OCI-LY7 (cell line): ENCODE results near the gene PHF5A. TPM values are rescaled to one million over a fixed set of nuclear protein-coding genes. Genes with fewer than 3 reads are reported as not detected.

Experiments used
- BruUV-seq: library from RNA; stranded (reverse); fragments of 400-500 nt; replicated peaks from 2 replicates; lab custom pipeline; 2021; lab: Mats Ljungman, UMichigan
- CTCF ChIA-PET: fragments of 300-600 bp; sonication (Branson Sonifier 250); formaldehyde crosslinking; loops from one replicate; lab custom pipeline; 2022; ENCODE audit warnings: antibody characterized with exemption; ENCODE audit not compliant: unreplicated experiment; lab: Charles Lee
- POLR2A ChIA-PET: fragments of 300-600 bp; sonication (Branson Sonifier 250); formaldehyde crosslinking; loops from one replicate; lab custom pipeline; 2022; ENCODE audit warnings: antibody characterized with exemption; lab: Charles Lee
- DNase-seq: peaks from one replicate; pipeline ENCODE4 v3.0.0-alpha.2; 2015; ENCODE audit warnings: low spot score
- H2AFZ ChIP-seq: fragments of 200-600 bp; sonication (generic), shearing (Covaris generic); 2 replicates; pipeline ENCODE4 v1.6.1; 2014; ENCODE audit warnings: mild to moderate bottlenecking, antibody characterized with exemption, low read length, moderate library complexity
- H3K27ac ChIP-seq: fragments of 200-600 bp; sonication (generic); 2 replicates; pipeline ENCODE4 v1.5.1; 2014; ENCODE audit warnings: mixed run types, low read depth, mild to moderate bottlenecking, moderate library complexity, low read length, inconsistent platforms; ENCODE audit not compliant: poor library complexity, severe bottlenecking
- H3K36me3 ChIP-seq: fragments of 200-600 bp; sonication (generic); 2 replicates; pipeline ENCODE4 v1.6.1; 2014; ENCODE audit warnings: mild to moderate bottlenecking, antibody characterized with exemption, low read length, moderate library complexity, mixed read lengths; ENCODE audit not compliant: insufficient read depth
- H3K4me1 ChIP-seq: fragments of 200-600 bp; sonication (generic); 2 replicates; pipeline ENCODE4 v1.5.1; 2014; ENCODE audit warnings: mild to moderate bottlenecking, low read length; ENCODE audit not compliant: insufficient read depth, poor library complexity, severe bottlenecking
- H3K4me2 ChIP-seq: fragments of 200-600 bp; sonication (generic); 2 replicates; pipeline ENCODE4 v1.6.1; 2014; ENCODE audit warnings: mild to moderate bottlenecking, low read length
- H3K4me3 ChIP-seq: fragments of 200-600 bp; sonication (generic); 2 replicates; pipeline ENCODE4 v1.5.1; 2014; ENCODE audit warnings: mild to moderate bottlenecking, low read depth, low read length; ENCODE audit not compliant: poor library complexity, severe bottlenecking
- H3K79me2 ChIP-seq: fragments of 200-600 bp; sonication (generic); 2 replicates; pipeline ENCODE4 v1.6.1; 2016; ENCODE audit warnings: low read depth, mild to moderate bottlenecking, low read length, moderate library complexity, mixed read lengths; ENCODE audit not compliant: insufficient read depth
- H3K9me2 ChIP-seq: fragments of 200-600 bp; sonication (generic); 2 replicates; pipeline ENCODE4 v1.6.1; 2016; ENCODE audit warnings: mild to moderate bottlenecking, low read length, mixed read lengths; ENCODE audit not compliant: insufficient read depth
- H3K9me3 ChIP-seq: fragments of 200-600 bp; sonication (generic); 2 replicates; pipeline ENCODE4 v1.6.1; 2014; ENCODE audit warnings: mild to moderate bottlenecking, mixed run types, low read length, mixed read lengths
- H4K20me1 ChIP-seq: fragments of 200-600 bp; sonication (generic); 2 replicates; pipeline ENCODE4 v1.6.1; 2014; ENCODE audit warnings: mild to moderate bottlenecking, antibody characterized with exemption, low read length, moderate library complexity, mixed read lengths; ENCODE audit not compliant: insufficient read depth
- EZH2phosphoT487 ChIP-seq: fragments of 200-600 bp; sonication (generic); IDR thresholded peaks from 2 replicates; pipeline ENCODE4 v1.6.1; 2018; ENCODE audit warnings: low read depth, borderline replicate concordance, mild to moderate bottlenecking, mixed run types, antibody characterized with exemption, low read length, moderate library complexity, mixed read lengths
- intact Hi-C: fragments of 100-400 bp; cut with micrococcal nuclease; formaldehyde crosslinking; loops from one replicate; pipeline ENCODE4 v1.10.0; 2022; ENCODE audit not compliant: unreplicated experiment
- total RNA-seq, 2 experiments: library from RNA; depleted of rRNA in 1 of 2; stranded (reverse); fragments of >200 nt in 1 of 2; shearing (Covaris generic) in 1 of 2; gene quantifications; 2 replicates each; pipeline ENCODE4 v1.2.3, GENCODE V29; 2014 to 2022
- TF ChIP-seq, protein P1 (sequence below): fragments of 200-600 bp; sonication (generic); conservative IDR thresholded peaks from 2 replicates; pipeline ENCODE4 v1.5.1; 2014; ENCODE audit warnings: mild to moderate bottlenecking, antibody characterized with exemption, low read length, moderate library complexity, mixed read lengths

PHF5A gene
- total RNA-seq, 2 experiments from 2014 or later, result 60.9 to 87.9 TPM

DNA sequence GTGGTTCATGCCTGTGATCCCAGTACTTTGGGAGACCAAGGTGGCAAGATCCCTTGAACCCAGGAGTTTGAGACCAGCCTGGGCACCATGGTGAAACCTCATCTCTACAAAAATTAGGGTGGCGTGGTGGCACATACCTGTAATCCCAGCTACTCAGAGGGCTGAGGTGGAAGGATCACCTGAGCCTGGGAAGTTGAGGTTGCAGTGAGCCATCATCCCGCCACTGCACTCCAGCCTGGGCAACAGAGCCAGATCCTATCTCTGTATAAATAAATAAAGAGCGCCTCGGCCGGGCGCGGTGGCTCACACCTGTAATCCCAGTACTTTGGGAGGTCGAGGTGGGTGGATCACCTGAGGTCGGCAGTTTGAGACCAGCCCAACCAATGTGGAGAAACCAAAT lies 49.8 kb downstream of the PHF5A start:
- peaks cover 16% of the 10 kb centered on the region for H3K36me3 ChIP-seq
- no peak overlapping the region for H3K4me2 ChIP-seq
- DNase-seq, result no peak
- ChIA-PET CTCF (interaction anchor here (0.7 to 0.8 kb wide), 2 partner anchors 24 to 99 kb away, joined by 3 read pairs; no protein-coding TSS in a partner anchor), POLR2A (no interaction called here)
- TF ChIP-seq, protein P1, sequence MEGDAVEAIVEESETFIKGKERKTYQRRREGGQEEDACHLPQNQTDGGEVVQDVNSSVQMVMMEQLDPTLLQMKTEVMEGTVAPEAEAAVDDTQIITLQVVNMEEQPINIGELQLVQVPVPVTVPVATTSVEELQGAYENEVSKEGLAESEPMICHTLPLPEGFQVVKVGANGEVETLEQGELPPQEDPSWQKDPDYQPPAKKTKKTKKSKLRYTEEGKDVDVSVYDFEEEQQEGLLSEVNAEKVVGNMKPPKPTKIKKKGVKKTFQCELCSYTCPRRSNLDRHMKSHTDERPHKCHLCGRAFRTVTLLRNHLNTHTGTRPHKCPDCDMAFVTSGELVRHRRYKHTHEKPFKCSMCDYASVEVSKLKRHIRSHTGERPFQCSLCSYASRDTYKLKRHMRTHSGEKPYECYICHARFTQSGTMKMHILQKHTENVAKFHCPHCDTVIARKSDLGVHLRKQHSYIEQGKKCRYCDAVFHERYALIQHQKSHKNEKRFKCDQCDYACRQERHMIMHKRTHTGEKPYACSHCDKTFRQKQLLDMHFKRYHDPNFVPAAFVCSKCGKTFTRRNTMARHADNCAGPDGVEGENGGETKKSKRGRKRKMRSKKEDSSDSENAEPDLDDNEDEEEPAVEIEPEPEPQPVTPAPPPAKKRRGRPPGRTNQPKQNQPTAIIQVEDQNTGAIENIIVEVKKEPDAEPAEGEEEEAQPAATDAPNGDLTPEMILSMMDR, result no peak
- no peak for TF ChIP-seq EZH2phosphoT487
- H4K20me1 ChIP-seq, result no peaks in the 10 kb centered on the region
- H3K27ac ChIP-seq, result no peak overlapping the region
- H3K79me2 ChIP-seq, result peaks cover 18% of the 10 kb centered on the region
- H3K9me3 ChIP-seq, result no peaks in the 10 kb centered on the region
- no peaks in the 10 kb centered on the region for H3K9me2 ChIP-seq
- BruUV-seq, result no TSS peak
- no peak overlapping the region for H2AFZ ChIP-seq
- H3K4me3 ChIP-seq, result no peak overlapping the region
- H3K4me1 ChIP-seq, result peaks cover 37% of the 10 kb centered on the region
- intact Hi-C loops, result no loop called here

DNA sequence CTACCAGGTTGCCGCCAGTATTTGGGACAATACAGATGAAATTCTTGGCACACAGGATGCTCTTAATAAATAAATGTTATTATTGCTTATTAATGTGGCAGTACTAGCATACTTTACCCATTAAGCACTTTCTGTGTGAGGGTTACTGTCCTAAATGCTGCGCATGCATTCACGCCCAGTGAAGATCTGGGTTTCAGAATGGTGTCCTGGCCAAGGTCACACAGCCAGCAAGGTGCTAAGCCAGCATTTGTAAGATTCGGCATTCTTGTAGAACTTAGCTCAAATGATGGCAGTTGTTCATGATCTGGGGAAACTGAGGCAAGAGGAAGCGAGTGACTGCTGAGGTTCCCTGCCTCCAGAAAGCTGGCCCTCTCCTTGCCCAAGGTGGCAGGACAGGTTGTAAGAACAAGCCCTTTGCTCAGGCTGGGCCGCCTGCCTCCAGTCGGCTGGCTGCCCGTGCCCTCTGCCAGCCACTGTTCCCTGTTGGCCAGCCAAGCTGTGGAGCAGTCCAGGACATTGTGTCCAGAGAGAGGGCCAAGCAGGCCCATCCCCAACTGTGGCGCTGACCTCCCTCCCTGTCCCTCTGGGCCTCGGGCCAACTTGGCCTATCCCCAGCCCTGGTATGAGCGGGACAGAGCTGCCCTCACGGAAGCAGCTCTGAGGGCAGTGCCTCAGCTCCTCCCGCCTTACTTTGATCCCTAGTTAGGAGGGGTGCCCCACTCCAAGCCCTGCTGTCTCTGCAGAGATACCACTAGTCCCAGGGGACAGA lies 50.7 kb downstream of the PHF5A start:
- no peaks in the 10 kb centered on the region for H3K9me3 ChIP-seq
- peaks cover 18% of the 10 kb centered on the region for H3K79me2 ChIP-seq
- intact Hi-C loops, result no loop called here
- ChIA-PET CTCF (interaction anchor here (0.7 kb wide), 1 partner anchor 25 kb away, joined by 3 read pairs; no protein-coding TSS in a partner anchor), POLR2A (interaction anchor here (0.6 to 1.0 kb wide), 2 partner anchors 9 to 36 kb away, joined by 3 read pairs; partner anchors contain the start of gene TEF)
- no peaks in the 10 kb centered on the region for H3K9me2 ChIP-seq
- H3K27ac ChIP-seq, result no peak overlapping the region
- no peak overlapping the region for H2AFZ ChIP-seq
- TF ChIP-seq, protein P1, result no peak
- no peak for TF ChIP-seq EZH2phosphoT487
- H3K36me3 ChIP-seq, result peaks cover 9% of the 10 kb centered on the region
- no peak overlapping the region for H3K4me2 ChIP-seq
- H3K4me3 ChIP-seq, result no peak overlapping the region
- no TSS peak for BruUV-seq
- peaks cover 35% of the 10 kb centered on the region for H3K4me1 ChIP-seq
- H4K20me1 ChIP-seq, result no peaks in the 10 kb centered on the region
- no peak for DNase-seq

DNA sequence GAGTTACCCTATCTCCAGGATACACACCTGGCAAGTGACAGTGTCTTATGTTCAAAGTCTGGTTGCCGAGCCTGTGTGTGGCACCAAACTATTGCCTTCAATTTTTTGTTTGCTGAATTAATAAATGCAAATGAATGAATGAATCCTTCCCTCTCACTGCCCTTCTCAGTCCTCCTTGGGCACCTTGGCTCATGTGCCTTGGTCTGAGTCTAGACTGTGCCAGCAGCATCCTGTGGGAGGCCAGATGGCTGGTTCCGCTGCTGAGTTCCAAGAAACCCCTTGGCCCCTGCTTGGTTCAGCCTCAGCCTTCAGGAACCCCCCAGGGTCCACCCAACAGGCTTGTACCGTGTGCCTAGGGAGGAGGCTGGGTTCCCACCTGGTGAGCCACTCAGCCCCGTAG lies 52.9 kb downstream of the PHF5A start:
- intact Hi-C loops, result no loop called here
- H3K4me3 ChIP-seq, result peak overlapping the region; percentile 80
- BruUV-seq, result no TSS peak
- no peaks in the 10 kb centered on the region for H3K9me2 ChIP-seq
- ChIA-PET POLR2A (no interaction called here), CTCF (no interaction called here)
- no peak overlapping the region for H3K27ac ChIP-seq
- H3K4me1 ChIP-seq, result peaks cover 30% of the 10 kb centered on the region
- peak overlapping the region; percentile 99 for H3K4me2 ChIP-seq
- peaks cover 18% of the 10 kb centered on the region for H3K79me2 ChIP-seq
- H3K9me3 ChIP-seq, result no peaks in the 10 kb centered on the region
- DNase-seq, result no peak
- H4K20me1 ChIP-seq, result no peaks in the 10 kb centered on the region
- TF ChIP-seq, protein P1, result no peak
- TF ChIP-seq EZH2phosphoT487, result no peak
- no peak overlapping the region for H2AFZ ChIP-seq
- 0 out of 2 replicates have a peak, but pooled peaks cover 5% of the 10 kb centered on the region for H3K36me3 ChIP-seq
